ENCODE results near the gene SOCS3.

SOCS3 gene

GRCh38 chr17:78347453-78347852, 12.4 kb downstream of the SOCS3 start:
- H3K27me3 ChIP-seq, result no peaks in the 10 kb centered on the region
- H3K9me3 ChIP-seq, result no peaks in the 10 kb centered on the region
- no peak for TF ChIP-seq CTCF (IDR thresholded peaks at IDR 0.05; ENCODE audit: low read depth, low read length)
- no peaks in the 10 kb centered on the region for H3K36me3 ChIP-seq
- H3K4me3 ChIP-seq (ENCODE audit: low read depth, low read length), result no peak overlapping the region
- peaks cover 11% of the 10 kb centered on the region for H3K4me1 ChIP-seq
- DNase-seq, result no peak

- 0 out of 2 replicates have a peak, but pooled peaks have one; percentile 7 for TF ChIP-seq CTCF (IDR thresholded peaks at IDR 0.05; ENCODE audit: low read depth, low read length)
- H3K27me3 ChIP-seq, result no peaks in the 10 kb centered on the region
These were observed 13.1 kb downstream of the SOCS3 start for GRCh38 chr17:78346605-78347250.

GRCh38 chr17:78345791-78346494, 13.9 kb downstream of the SOCS3 start:
- Histone ChIP-seq H3K36me3 (no peaks in the 10 kb centered on the region), H3K9me3 (no peaks in the 10 kb centered on the region), H3K4me3 (ENCODE audit: low read depth, low read length) (no peak overlapping the region), H3K27me3 (no peaks in the 10 kb centered on the region), H3K4me1 (no peaks in the 10 kb centered on the region)
- no peak for DNase-seq
- no peak for TF ChIP-seq CTCF (IDR thresholded peaks at IDR 0.05; ENCODE audit: low read depth, low read length)

More at GRCh38 chr17:78346605-78347250, 13.1 kb downstream of the SOCS3 start:
- H3K36me3 ChIP-seq, result no peaks in the 10 kb centered on the region
- no peak overlapping the region for H3K4me3 ChIP-seq (ENCODE audit: low read depth, low read length)
- H3K9me3 ChIP-seq, result no peaks in the 10 kb centered on the region
- no peak for DNase-seq
- peaks cover 5% of the 10 kb centered on the region for H3K4me1 ChIP-seq

- Histone ChIP-seq H3K27me3 (no peaks in the 10 kb centered on the region), H3K9me3 (no peaks in the 10 kb centered on the region), H3K4me1 (no peaks in the 10 kb centered on the region), H3K4me3 (ENCODE audit: low read depth, low read length) (no peak overlapping the region), H3K36me3 (no peaks in the 10 kb centered on the region)
- no peak for TF ChIP-seq CTCF (IDR thresholded peaks at IDR 0.05; ENCODE audit: low read depth, low read length)
- DNase-seq, result no peak
These were observed 14.7 kb downstream of the SOCS3 start for GRCh38 chr17:78345172-78345571.

- Histone ChIP-seq H3K4me3 (ENCODE audit: low read depth, low read length) (no peak overlapping the region), H3K9me3 (no peaks in the 10 kb centered on the region), H3K36me3 (no peaks in the 10 kb centered on the region), H3K27me3 (no peaks in the 10 kb centered on the region), H3K4me1 (no peaks in the 10 kb centered on the region)
- no peak for TF ChIP-seq CTCF (IDR thresholded peaks at IDR 0.05; ENCODE audit: low read depth, low read length)
- no peak for DNase-seq
These were observed 15.2 kb downstream of the SOCS3 start for GRCh38 chr17:78344666-78345065.
